TTC549 (cell line): Measurements from ENCODE around the gene CCDC85C.

ENCODE experiments used
- FAIRE-seq: peaks from 2 replicates; lab custom pipeline; 2012; peaks lifted over from hg19 to GRCh38; lab: Jason Lieb, UNC

CCDC85C gene

GRCh38 chr14:99522025-99522401, 82.0 kb downstream of the CCDC85C start:
- no peak for FAIRE-seq

DNA sequence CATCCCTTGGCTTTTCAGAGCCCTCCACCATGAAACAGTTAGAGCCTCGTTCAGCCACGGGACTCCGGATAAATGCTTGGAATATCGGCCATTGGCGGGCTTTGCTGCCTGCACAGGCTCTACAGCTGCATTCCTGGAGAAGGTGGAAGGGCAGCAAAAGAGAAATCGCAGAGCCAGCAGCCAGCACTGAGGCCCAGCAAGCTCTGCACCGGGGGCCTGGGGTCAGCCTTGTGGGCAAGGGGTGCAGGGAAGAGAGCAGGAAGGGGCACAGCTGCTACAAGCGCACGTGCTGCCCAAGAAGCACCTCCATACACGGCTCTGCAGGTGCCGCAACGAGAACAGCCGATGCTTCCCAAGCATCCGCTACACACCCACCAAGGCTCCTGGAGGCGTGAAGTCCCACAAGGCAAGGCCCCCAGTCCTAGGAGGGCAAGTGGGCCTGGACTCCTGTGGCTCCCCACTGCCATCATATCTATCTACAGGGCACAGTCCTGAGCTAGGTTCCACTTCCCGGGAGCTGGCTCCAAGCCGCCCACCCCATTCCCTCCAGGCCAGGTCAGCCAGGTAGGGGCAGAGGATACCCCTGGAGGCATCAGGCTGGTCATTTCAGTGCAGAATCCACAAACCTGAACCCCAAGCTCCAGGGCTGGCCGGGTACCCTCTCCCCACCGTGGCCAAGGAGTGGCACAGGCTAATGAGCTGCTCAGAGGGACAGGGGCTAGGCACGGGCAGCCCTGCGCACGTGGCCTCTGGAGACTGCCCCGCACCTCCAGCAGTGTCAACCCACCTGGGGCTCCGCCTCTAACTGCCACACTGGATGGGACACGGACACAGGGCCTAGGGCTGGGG, 82.6 kb downstream of the CCDC85C start:
- FAIRE-seq, result no peak

GRCh38 chr14:99520571-99521081, 83.4 kb downstream of the CCDC85C start:
- FAIRE-seq, result no peak

DNA sequence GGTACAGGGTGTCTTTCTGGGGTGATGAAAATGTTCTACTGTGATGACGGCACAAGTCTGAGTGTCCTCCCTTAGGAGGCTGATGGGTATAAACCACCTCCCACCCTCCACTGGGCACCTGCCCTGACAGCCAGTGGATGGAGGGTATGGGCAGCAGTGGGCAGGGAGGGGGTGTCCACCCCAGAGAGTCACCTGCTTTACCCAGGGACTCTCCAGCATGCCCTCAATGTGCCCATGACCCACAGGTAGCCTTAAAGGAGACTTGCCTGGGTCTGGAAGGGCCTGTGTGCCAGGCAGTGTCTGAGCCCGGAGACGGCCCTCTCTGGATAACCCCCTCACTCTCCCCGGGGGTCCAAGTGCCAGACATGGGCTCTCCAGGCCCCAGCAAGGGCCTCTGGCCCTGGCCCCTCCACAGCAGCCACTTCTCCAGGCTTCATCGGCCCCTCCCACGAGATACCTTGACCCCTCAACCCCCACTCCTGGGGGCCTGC, 84.0 kb downstream of the CCDC85C start:
- FAIRE-seq, result no peak

DNA sequence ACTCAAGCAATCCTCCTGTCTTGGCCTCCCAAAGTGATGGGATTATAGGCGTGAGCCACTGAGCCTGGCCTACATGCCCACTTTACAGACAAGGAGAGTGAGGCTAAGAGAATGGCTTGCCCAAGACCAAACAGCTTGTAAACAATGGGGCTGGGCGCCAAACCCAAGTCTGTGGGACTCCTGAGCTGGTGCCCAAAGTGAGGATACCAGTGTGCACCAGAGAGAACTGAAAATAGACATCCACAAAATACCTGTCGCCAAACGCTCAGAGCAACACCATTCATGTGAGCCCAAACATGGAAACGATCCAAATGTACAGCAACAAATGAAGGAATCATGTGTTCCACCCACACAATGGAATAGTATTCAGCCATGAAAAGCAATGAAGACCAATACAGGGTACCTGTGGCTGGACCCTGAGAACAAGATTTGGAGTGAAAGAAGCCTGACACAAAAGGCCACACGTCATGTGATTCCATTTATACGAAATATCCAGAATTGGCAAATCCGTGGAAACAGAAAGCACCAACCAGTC, 84.6 kb downstream of the CCDC85C start:
- FAIRE-seq, result no peak

- no peak for FAIRE-seq
Measured at GRCh38 chr14:99518441-99519346, 85.3 kb downstream of the CCDC85C start.

GRCh38 chr14:99517643-99518381, 86.2 kb downstream of the CCDC85C start:
- no peak for FAIRE-seq

GRCh38 chr14:99516871-99517642, 87.0 kb downstream of the CCDC85C start:
- no peak for FAIRE-seq

DNA sequence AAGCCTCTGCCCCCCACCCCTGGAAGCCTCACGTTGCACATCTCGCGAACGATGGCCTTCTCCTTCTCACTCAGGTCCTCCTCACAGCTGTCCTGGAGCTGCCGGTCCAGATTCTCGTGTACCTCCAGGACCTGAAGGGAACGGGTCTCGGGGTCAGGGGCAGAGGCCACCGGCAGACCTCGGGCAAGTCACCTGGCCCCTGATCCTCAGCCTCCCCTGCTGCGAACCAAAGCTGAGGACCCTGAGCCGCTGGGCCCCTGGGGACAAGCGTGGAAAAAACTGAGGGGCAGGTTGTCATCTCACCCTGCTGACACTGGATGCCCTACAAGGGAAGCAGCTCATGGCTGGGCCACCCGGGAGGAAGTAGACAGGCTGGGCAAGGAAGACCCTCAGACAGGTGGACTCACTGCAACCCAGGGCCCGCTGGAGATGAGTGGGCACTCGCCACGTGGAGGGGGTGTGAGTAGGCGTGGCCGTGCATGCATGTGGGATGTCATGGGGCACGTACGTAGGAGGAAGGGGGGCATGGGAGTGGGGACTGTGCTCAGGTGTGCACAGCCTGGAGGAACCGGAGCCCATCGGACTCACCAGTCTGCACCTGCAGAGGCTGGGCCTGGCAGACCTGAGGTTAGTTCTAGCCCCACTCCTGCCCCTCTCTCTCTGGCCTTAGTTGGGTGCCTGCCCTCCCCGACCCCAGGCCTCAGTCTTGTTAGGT, 87.7 kb downstream of the CCDC85C start:
- no peak for FAIRE-seq

DNA sequence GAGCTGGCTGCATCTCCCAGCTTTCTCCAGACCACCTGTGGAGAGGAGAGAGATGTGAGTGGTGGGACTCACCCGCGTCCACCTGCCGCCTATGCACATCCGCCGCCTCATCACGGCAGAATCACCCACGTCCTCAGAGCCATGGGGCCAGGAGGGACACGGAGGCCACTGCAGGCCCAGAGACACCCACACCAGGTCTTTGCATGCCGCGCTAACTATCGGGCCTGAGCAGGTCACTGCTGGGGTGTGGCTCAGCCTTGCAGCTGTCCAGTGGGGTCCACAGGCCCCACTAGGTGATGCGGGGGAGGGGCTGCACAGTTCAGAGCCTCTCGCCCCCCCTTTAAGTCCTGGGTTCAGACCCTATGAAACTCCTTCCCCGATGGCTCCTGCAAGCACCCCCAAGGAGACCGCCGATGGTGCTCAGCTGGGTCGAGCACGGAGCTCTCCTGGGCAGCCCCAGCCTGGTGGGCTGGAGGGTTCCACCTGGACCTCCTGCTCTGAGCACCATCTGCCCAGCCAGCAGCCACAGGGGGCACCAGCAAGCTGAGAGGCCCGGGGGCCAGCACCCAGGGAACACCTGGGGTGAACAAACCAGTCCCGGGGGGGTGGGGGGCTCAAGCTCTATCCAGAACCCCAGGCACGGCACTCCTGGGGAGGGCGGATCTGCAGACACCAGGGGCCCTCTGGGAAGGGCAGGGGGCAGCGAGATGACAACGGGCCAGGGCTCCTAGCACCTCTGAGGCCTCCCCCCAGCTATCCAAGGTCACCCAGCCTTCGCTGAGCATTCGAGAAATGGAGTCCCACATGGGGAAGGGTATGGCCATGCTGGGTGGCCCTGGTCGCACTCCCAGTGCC, 88.5 kb downstream of the CCDC85C start:
- no peak for FAIRE-seq

GRCh38 chr14:99514552-99515300, 89.3 kb downstream of the CCDC85C start:
- no peak for FAIRE-seq

GRCh38 chr14:99513946-99514551, 90.0 kb downstream of the CCDC85C start:
- no peak for FAIRE-seq

GRCh38 chr14:99513183-99513694, 90.8 kb downstream of the CCDC85C start:
- FAIRE-seq, result no peak

DNA sequence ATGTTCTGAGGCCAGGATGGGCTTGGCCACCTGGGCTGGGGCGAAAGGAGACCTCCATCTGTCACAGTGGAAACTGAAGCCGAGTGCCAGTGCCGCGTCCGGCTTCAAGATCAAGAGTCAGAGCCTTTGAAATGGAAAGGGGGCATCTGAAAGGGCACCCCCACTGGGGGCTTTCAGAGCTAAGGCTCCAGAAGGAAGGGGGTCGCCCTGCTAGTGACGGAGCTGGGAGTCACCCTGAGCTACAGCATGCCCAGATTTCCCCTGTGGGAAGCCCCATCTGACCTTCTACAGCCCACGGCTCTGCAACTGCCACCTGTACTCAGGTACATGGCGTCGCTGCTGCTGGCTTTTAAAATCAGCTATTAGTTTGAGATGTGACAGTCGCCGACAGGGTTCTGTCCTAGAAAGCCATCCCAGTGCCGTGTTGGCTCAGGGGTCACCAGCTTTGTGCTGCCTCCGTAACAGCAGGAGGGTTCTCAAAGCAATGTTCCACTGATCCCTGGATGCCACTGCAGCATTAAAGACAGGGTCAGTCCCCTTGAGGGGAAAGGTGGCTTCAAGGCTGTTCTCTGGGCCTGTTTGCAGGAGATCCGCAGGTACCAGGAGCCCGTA, 91.3 kb downstream of the CCDC85C start:
- no peak for FAIRE-seq

- no peak for FAIRE-seq
Measured at GRCh38 chr14:99512110-99512449, 91.9 kb downstream of the CCDC85C start.

DNA sequence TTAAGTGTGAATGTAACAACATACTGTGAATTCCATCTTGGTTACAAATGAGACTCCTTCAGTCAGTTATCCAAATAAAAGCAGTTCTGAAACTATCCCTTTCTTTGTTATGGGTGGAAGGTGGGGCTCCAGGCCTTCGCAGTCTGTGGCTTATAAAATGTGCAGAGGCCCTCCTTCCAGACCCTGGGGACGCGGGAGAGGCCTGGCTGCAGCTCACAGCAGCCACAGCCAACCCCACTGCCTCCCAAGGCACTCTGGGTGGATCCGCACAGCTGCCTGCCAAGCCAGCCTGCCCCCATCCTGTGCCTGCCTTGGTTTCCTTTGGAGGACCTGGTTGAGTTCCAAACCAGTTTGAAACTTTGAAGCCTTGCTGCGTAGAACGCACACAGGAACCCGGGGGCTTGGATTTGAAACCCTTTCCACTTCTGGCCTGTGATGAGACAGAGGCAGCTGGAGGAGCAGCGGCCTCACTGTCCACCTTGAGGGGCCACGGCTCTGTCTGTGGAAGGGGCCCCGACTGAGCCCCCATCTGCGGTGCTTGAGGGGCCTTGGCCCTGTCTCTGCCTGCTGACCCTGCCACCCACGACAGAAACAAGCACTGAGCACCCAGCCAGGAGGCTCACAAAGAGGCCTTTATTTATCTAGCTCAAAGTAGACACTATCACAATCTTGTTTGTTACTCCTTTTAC, 92.4 kb downstream of the CCDC85C start:
- no peak for FAIRE-seq

GRCh38 chr14:99510556-99511139, 93.4 kb downstream of the CCDC85C start:
- no peak for FAIRE-seq
